Esophagus muscularis mucosa (tissue), 3 donors: ENCODE measurements around the gene PDE4A.

Source experiments
- POLR2A ChIP-seq: fragments of 450-650 bp; IDR thresholded peaks from one replicate; pipeline ENCODE4 v1.6.1; 2017; ENCODE audit warnings: antibody characterized with exemption, moderate library complexity, mild to moderate bottlenecking, low read depth
- TF ChIP-seq, protein P1 (sequence below), 3 experiments: fragments of 200-600 bp in 2 of 3; fragments of 450-650 bp in 1 of 3; sonication (generic) in 2 of 3; IDR thresholded peaks; one replicate each; pipeline ENCODE4 v1.5.1; 2017 to 2019; ENCODE audit warnings: antibody characterized with exemption in 3 of 3, mild to moderate bottlenecking in 2 of 3, moderate library complexity in 1 of 3

DNA sequence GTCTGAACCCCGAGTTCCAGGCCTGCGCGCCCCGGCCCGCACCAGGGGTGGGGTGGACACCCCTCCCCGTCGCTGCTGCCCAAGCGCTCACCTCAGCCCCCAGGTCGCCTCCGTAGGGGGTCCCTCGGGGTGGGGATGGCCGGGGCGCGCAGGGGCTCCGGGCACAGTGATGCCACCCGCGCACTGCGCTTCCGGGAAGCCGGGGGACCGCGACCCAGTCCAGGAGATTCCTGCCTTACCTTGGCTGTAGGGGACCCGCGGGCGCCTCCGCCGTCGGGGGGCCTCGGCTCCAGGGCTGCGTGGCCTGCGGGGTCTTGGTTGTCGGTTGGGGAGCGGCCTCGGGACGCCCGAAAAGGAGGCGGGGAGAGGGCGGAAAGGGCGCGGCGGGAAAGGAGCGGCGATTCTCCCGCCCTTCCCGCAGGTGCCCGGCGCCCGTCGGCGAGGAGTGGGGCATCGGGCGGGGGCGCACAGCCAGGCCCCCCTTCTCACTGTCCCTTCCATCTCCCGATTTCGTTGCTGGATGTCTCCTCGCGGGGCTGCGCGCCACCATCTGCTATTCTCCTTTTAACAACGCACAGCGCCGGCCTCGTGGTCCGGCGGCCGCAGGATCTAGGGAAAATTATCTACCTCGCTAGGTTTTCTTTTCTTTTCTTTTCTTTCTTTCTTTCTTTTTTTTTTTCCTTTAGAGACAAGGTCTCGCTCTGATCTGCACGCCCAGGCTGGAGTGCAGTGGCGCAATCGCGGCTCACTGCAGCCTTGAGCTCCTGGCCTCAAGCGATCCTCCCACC is 82.9 kb downstream of the PDE4A start, which contains the start of gene KEAP1:
- TF ChIP-seq, protein P1, sequence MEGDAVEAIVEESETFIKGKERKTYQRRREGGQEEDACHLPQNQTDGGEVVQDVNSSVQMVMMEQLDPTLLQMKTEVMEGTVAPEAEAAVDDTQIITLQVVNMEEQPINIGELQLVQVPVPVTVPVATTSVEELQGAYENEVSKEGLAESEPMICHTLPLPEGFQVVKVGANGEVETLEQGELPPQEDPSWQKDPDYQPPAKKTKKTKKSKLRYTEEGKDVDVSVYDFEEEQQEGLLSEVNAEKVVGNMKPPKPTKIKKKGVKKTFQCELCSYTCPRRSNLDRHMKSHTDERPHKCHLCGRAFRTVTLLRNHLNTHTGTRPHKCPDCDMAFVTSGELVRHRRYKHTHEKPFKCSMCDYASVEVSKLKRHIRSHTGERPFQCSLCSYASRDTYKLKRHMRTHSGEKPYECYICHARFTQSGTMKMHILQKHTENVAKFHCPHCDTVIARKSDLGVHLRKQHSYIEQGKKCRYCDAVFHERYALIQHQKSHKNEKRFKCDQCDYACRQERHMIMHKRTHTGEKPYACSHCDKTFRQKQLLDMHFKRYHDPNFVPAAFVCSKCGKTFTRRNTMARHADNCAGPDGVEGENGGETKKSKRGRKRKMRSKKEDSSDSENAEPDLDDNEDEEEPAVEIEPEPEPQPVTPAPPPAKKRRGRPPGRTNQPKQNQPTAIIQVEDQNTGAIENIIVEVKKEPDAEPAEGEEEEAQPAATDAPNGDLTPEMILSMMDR (IDR thresholded peaks at IDR 0.05) = no peak
- TF ChIP-seq POLR2A = no peak
